Liver (tissue), 9 donors: ENCODE results near the gene OR10J4. TPM values are rescaled to one million over a fixed set of nuclear protein-coding genes. Genes with fewer than 3 reads are reported as not detected.

Experiments
- DNase-seq: peaks from one replicate; pipeline ENCODE4 v3.0.0-alpha.2; 2017; ENCODE audit warnings: low spot score
- H3K27ac ChIP-seq, 2 donors: one replicate each; pipeline ENCODE4 v1.7.0; 2013; ENCODE audit warnings: inconsistent platforms in 2 of 2, low read length in 2 of 2, control low read depth in 1 of 2, low read depth in 1 of 2, mild to moderate bottlenecking in 1 of 2
- H3K27me3 ChIP-seq, 4 donors: one replicate each; pipeline versions ENCODE4 v1.6.1 to v1.7.0; 2013; ENCODE audit warnings: low read length in 3 of 4, inconsistent platforms in 1 of 4, mild to moderate bottlenecking in 1 of 4, moderate library complexity in 1 of 4; ENCODE audit not compliant: control insufficient read depth in 4 of 4, insufficient read depth in 4 of 4
- H3K36me3 ChIP-seq, 4 donors: one replicate each; pipeline versions ENCODE4 v1.6.1 to v1.7.0; 2013; ENCODE audit warnings: low read length in 3 of 4, mild to moderate bottlenecking in 3 of 4, low read depth in 1 of 4, moderate library complexity in 1 of 4; ENCODE audit not compliant: control insufficient read depth in 4 of 4, insufficient read depth in 3 of 4
- H3K4me1 ChIP-seq, 4 donors: one replicate each; pipeline versions ENCODE4 v1.6.1 to v1.7.0; 2013; ENCODE audit warnings: low read length in 3 of 4, mild to moderate bottlenecking in 3 of 4, moderate library complexity in 1 of 4; ENCODE audit not compliant: control insufficient read depth in 4 of 4, insufficient read depth in 4 of 4
- H3K4me3 ChIP-seq, 3 donors: one replicate each; pipeline versions ENCODE4 v1.6.1 to v1.7.0; 2013; ENCODE audit warnings: low read length in 3 of 3, control low read depth in 1 of 3, low read depth in 1 of 3, mild to moderate bottlenecking in 1 of 3
- H3K9ac ChIP-seq, 2 donors: one replicate each; pipeline ENCODE4 v1.7.0; 2013; ENCODE audit warnings: low read length in 2 of 2, mild to moderate bottlenecking in 2 of 2, moderate library complexity in 2 of 2, control low read depth in 1 of 2, low read depth in 1 of 2
- H3K9me3 ChIP-seq, 4 donors: one replicate each; pipeline versions ENCODE4 v1.6.1 to v1.7.0; 2013; ENCODE audit warnings: low read length in 3 of 4; ENCODE audit not compliant: control insufficient read depth in 4 of 4
- CTCF ChIP-seq: fragments of 150-350 bp; IDR thresholded peaks from 2 replicates; pipeline ENCODE4 v1.5.1; 2017; ENCODE audit warnings: improper control_type of control experiment, low read depth, low read length; ENCODE audit not compliant: missing input control
- EGR1 ChIP-seq, 2 donors: IDR thresholded peaks; 2 replicates each; pipeline ENCODE4 v1.6.1; 2016 to 2018; ENCODE audit warnings: antibody characterized with exemption in 2 of 2, low read depth in 2 of 2
- FOXA2 ChIP-seq: IDR thresholded peaks from 2 replicates; pipeline ENCODE4 v1.6.1; 2016; ENCODE audit warnings: antibody characterized with exemption
- GABPA ChIP-seq, 2 donors: IDR thresholded peaks in 1 of 2; conservative IDR thresholded peaks in 1 of 2; 2 replicates each; pipeline ENCODE4 v1.6.1; 2016; ENCODE audit warnings: antibody characterized with exemption in 2 of 2, mild to moderate bottlenecking in 1 of 2, moderate library complexity in 1 of 2
- HNF4A ChIP-seq, 2 donors: conservative IDR thresholded peaks; 2 replicates each; pipeline ENCODE4 v1.6.1; 2016; ENCODE audit warnings: antibody characterized with exemption in 2 of 2, mild to moderate bottlenecking in 2 of 2
- JUND ChIP-seq, 2 donors: IDR thresholded peaks; 2 replicates each; pipeline ENCODE4 v1.6.1; 2016; ENCODE audit warnings: antibody characterized with exemption in 2 of 2
- MAX ChIP-seq: IDR thresholded peaks from 2 replicates; pipeline ENCODE4 v1.6.1; 2016; ENCODE audit warnings: antibody characterized with exemption
- NR2F2 ChIP-seq: IDR thresholded peaks from 2 replicates; pipeline ENCODE4 v1.6.1; 2016; ENCODE audit warnings: antibody characterized with exemption
- RAD21 ChIP-seq, 2 donors: IDR thresholded peaks; 2 replicates each; pipeline ENCODE4 v1.6.1; 2016; ENCODE audit warnings: antibody characterized with exemption in 2 of 2, mild to moderate bottlenecking in 2 of 2
- RXRA ChIP-seq, 2 donors: IDR thresholded peaks; 2 replicates each; pipeline ENCODE4 v1.6.1; 2017 to 2018; ENCODE audit warnings: antibody characterized with exemption in 2 of 2, mild to moderate bottlenecking in 1 of 2
- SP1 ChIP-seq: IDR thresholded peaks from 2 replicates; pipeline ENCODE4 v1.6.1; 2018; ENCODE audit warnings: antibody characterized with exemption, mild to moderate bottlenecking
- TAF1 ChIP-seq: conservative IDR thresholded peaks from 2 replicates; pipeline ENCODE4 v1.6.1; 2016; ENCODE audit warnings: antibody characterized with exemption, mild to moderate bottlenecking
- YY1 ChIP-seq: IDR thresholded peaks from 2 replicates; pipeline ENCODE4 v1.6.1; 2016; ENCODE audit warnings: antibody characterized with exemption, mild to moderate bottlenecking
- WGBS: extraction: QIAGEN DNeasy Blood & Tissue Kit; methylation state at CpG from one replicate; pipeline ENCODE4 v1.1.7; 2013; 5-methylcytosine and 5-hydroxymethylcytosine counted together
- polyA plus RNA-seq, 2 donors: library from polyadenylated mRNA; stranded (reverse) in 1 of 2; unstranded in 1 of 2; fragments of 200-250 nt in 1 of 2; fragments of >200 nt in 1 of 2; fragmentation: Nextera tagmentation in 1 of 2; extraction: Ambion mirVana in 1 of 2; gene quantifications; one replicate each; pipeline versions ENCODE4 v1.2.1 to v1.2.3, GENCODE V29; 2013 to 2015
- total RNA-seq, 2 donors: library from RNA; depleted of rRNA; stranded (reverse); fragments of >200 nt; gene quantifications; one replicate each; pipeline ENCODE4 v1.2.3, GENCODE V29; 2014
- donor health status: healthy.
- donor health status: healthy.
- donor health status: healthy.
- donor health status: healthy.
- donor health status: healthy.

Gene OR10J4
- total and polyA plus RNA-seq, 4 donors = not detected

GRCh38 chr1:159474926-159475325, 42.9 kb downstream of the OR10J4 start:
- H3K27ac ChIP-seq = no peak overlapping the region
- TF ChIP-seq SP1 (no peak), EGR1 (IDR thresholded peaks at IDR 0.05; ENCODE audit: low read depth in 2 of 2) (no peak), NR2F2 (no peak), FOXA2 (no peak), RXRA (IDR thresholded peaks at IDR 0.05) (no peak), HNF4A (conservative IDR thresholded peaks at IDR 0.05) (no peak), MAX (no peak), CTCF (no peak), JUND (IDR thresholded peaks at IDR 0.05) (no peak), TAF1 (no peak), RAD21 (IDR thresholded peaks at IDR 0.05) (no peak), YY1 (no peak), GABPA (IDR thresholded peaks at IDR 0.05 in 1 of 2, conservative IDR thresholded peaks at IDR 0.05 in 1 of 2) (no peak)
- H3K4me3 ChIP-seq = no peak overlapping the region
- H3K4me1 ChIP-seq = peaks cover 0 to 5% (median under 1%) of the 10 kb centered on the region in 4 donors
- H3K27me3 ChIP-seq = no peaks in the 10 kb centered on the region
- H3K9ac ChIP-seq = no peak overlapping the region
- DNase-seq = no peak
- H3K9me3 ChIP-seq = no peaks in the 10 kb centered on the region
- WGBS = 78% methylated on average over 1 of the region's 1 CpG
- H3K36me3 ChIP-seq = peaks cover 0 to 4% (median 1%) of the 10 kb centered on the region in 4 donors

Other genes with a start within 250 kb of the OR10J4 start
- 10 to 100 TPM in 1 of 2 donors, under 1 TPM in 1; 0.08 to 17.2 TPM for gene ACKR1, start 227.3 kb upstream of the OR10J4 start, total RNA-seq
- gene ACKR1, start 227.3 kb upstream of the OR10J4 start, polyA plus RNA-seq = under 1 TPM in 1 of 2 donors, not detected in 1; 0.48 TPM
- 1 to 10 TPM in 1 of 2 donors, under 1 TPM in 1; 0.08 to 3.5 TPM for gene FCER1A, start 129.9 kb upstream of the OR10J4 start, total RNA-seq
- under 1 TPM in 1 of 2 donors, not detected in 1; 0.48 TPM for gene FCER1A, start 129.9 kb upstream of the OR10J4 start, polyA plus RNA-seq
- gene OR10J1, start 7.5 kb downstream of the OR10J4 start, total RNA-seq = not detected
- gene OR10J1, start 7.5 kb downstream of the OR10J4 start, polyA plus RNA-seq = not detected
- 1 to 10 TPM in 1 of 2 donors, not detected in 1; 5.7 TPM for gene OR10J5, start 103.8 kb downstream of the OR10J4 start, total RNA-seq
- under 1 TPM in 1 of 2 donors, not detected in 1; 0.46 TPM for gene OR10J5, start 103.8 kb downstream of the OR10J4 start, polyA plus RNA-seq
- gene APCS, start 155.6 kb downstream of the OR10J4 start, total RNA-seq = 1,000 to 10,000 TPM in 1 of 2 donors, 100 to 1,000 TPM in 1; 162 to 1,740 TPM
- gene APCS, start 155.6 kb downstream of the OR10J4 start, polyA plus RNA-seq = 1,000 to 10,000 TPM; 2,014 to 5,859 TPM